AG10803 (cell line): ENCODE data around the gene ITCH.
A peak's percentile ranks its signal among the peaks of the same experiment; 100 is the strongest.

Experiments used
- DNase-seq: peaks from one replicate; pipeline ENCODE4 v3.0.0; 2010; ENCODE audit warnings: low read depth
- H3K4me3 ChIP-seq: 2 replicates; pipeline ENCODE4 v1.5.1; 2011; ENCODE audit warnings: mild to moderate bottlenecking, low read length, control low read depth
- TF ChIP-seq, protein P1 (sequence below): conservative IDR thresholded peaks from 2 replicates; pipeline ENCODE4 v1.5.1; 2011; ENCODE audit warnings: mild to moderate bottlenecking, low read length, control low read depth, inconsistent platforms

The ITCH gene

DNA sequence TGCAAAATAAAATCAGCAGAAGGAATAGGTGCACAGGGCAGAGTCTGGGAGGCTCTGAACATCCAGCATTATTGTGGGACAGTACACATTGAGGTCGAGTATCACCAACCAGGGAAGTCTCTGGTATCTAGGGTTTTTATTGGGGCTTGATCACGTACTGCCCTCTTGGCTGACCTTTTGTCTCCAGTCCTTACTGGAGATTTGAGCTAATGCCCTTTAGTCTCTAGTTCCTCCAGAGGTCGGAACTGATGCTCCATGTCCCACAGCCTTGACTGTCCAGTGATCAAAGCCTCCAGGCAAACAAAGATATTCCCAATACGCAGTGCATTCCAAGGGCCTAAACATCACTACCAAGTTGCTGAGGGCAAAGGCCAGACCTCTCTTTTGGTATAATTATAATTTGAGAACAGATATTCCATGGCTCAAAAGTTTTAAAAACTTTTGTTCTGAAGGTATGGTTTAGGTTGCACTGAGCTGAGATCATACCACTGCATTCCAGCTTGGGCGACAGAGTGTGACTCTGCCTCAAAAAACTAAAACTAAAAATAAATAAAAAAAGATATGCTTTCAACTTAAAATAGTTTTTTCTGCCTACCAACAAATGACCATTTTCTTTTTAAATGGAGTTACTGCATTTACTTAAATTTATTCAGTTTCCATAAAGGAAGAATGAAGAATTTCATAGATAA, 96.3 kb downstream of the ITCH start:
- no peak for DNase-seq
- no peak overlapping the region for H3K4me3 ChIP-seq
- TF ChIP-seq, protein P1, sequence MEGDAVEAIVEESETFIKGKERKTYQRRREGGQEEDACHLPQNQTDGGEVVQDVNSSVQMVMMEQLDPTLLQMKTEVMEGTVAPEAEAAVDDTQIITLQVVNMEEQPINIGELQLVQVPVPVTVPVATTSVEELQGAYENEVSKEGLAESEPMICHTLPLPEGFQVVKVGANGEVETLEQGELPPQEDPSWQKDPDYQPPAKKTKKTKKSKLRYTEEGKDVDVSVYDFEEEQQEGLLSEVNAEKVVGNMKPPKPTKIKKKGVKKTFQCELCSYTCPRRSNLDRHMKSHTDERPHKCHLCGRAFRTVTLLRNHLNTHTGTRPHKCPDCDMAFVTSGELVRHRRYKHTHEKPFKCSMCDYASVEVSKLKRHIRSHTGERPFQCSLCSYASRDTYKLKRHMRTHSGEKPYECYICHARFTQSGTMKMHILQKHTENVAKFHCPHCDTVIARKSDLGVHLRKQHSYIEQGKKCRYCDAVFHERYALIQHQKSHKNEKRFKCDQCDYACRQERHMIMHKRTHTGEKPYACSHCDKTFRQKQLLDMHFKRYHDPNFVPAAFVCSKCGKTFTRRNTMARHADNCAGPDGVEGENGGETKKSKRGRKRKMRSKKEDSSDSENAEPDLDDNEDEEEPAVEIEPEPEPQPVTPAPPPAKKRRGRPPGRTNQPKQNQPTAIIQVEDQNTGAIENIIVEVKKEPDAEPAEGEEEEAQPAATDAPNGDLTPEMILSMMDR: no peak

DNA sequence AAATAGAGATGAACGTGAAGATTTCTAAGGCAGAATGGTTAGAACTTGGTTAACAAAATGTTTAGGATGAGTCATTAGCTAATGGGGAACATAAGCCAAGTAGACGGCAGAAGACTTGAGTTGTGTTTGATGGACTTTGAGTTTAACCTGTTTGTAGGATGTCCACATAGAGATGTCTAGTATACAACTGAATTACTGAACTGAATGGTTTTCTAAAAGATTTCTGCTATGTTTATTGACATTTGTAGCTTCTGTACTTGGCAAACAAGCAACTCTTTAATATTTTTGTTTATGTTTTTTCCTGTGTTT, 98.7 kb downstream of the ITCH start:
- no peak for DNase-seq
- TF ChIP-seq, protein P1: no peak
- no peak overlapping the region for H3K4me3 ChIP-seq

DNA sequence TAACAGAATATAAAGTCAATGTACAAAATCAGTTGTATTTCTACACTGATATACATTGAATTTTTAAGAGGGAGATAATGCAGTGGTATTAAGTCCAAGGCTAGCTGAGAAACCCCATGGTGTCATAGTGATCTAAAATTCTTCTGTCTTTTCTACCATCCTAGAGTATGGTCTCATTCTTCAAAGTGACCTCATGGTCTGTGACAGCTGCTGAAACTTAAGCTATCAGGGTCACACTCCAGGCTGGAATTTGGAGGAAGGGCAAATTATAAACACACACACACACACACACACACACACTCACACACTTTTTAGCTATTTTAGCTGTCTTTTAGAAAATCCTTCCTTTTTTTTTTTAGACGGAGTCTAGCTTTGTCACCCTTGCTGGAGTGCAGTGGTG, 105.9 kb downstream of the ITCH start:
- TF ChIP-seq, protein P1: no peak
- DNase-seq: no peak
- no peak overlapping the region for H3K4me3 ChIP-seq

DNA sequence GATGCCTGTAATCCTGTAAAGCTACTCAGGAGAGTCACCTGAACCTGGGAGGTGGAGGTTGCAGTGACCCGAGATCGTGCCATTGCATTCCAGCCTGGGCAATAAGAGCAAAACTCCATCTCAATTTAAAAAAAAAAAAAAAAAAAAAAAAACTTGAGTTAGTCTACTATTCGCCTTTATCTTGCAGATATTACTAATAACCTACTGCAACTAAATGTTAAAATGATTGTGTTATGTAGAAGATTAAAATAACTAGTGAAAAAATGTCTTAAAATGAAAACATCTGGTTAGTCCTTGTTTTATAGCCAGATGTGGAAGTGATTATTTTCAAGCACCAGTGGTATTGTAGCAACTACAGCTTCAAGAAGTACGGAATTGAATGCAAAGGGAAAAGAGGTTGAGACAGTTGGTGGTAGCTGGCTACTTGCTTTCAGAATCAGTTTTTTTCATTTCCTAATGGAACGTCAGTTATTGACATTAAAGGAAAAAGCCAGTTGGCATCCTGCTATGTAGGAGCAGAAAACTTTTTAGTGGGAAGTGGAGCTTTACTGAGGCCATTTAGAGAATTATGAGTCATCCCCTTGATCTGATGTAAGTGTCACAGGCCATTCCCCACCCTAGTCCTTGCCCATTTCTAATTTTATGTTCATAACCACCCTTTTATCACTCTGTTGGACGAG, 109.3 kb downstream of the ITCH start:
- TF ChIP-seq, protein P1: no peak
- peak; percentile 67 for DNase-seq
- H3K4me3 ChIP-seq: no peak overlapping the region

DNA sequence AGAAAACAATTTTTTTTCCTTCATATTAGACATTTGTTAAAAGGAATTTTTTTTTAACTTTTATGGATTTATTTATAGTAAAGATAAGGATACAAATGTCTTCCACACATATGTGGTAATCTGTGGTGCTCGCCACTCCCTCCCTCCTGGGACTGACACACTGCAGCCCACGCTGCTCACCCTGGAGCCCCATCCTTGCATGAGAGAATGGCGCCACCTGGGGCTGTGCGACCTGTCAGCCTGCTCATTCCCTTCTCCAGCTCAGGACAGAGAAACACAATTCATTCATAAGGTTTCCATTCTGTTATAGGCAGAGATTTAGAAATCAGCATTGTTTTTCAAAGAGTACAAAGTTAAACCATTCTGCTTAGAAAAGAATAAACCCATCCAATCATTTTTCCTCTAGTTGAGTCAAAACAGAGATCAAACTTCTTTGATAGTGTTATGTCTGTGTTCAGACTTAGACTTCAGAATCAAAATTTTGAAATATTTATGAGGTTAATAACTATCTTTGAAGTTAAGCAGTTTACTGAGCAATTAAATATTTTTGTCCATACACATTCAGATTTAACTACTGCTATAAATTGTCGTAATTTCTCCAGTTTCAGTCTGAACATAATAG, 110.3 kb downstream of the ITCH start:
- DNase-seq: peak; percentile 38
- TF ChIP-seq, protein P1: peak; percentile 40
- H3K4me3 ChIP-seq: no peak overlapping the region

DNA sequence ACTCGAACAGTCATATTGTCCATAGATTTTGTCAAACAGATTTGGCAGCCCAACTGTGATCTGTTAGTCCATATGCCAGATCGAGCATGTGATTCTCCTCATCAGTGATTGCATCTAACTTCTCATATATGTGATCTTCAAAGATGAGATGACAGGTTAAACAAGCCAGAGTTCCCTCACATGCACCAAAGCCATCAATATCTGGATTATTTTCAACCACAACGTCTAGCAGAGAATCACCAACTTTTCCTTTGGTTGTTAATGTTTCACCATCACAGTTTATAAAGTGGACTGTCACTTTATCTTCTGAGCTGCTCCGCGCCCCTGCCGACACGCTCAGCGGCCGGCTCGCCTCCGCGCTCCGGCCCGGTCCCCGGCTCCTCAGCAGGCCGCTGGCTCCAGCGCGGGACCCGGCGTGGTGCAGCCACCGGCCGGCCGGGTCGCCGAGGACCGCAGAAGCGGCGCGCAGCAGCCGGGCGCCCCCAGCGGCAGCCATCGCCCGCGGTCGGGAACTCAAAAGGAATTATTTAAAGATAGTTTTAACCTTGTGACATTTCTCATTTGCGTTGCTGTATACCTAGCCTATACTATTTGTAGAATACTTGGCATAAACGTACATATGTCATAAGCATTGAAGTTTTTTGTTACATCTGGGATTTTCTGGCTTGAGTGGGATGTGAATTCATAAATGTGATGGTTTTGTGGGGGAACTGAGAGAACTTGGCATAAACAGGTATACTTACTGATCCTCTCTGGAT, 113.1 kb downstream of the ITCH start:
- TF ChIP-seq, protein P1: peak; percentile 27
- H3K4me3 ChIP-seq: no peak overlapping the region
- peak; percentile 15 for DNase-seq
